Left ventricle myocardium inferior (tissue), 1 donor: ENCODE measurements around the gene KCTD18. TPM values are rescaled to one million over a fixed set of nuclear protein-coding genes. Genes with fewer than 3 reads are reported as not detected.

Source experiments
- DNase-seq: peaks from one replicate; pipeline ENCODE4 v3.0.0-alpha.2; 2020
- H3K27ac ChIP-seq: fragments of 200-600 bp; replicated peaks from 2 replicates; pipeline ENCODE4 v1.8.0; 2021
- H3K27me3 ChIP-seq: fragments of 200-600 bp; 2 replicates; pipeline ENCODE4 v1.8.0; 2021; ENCODE audit warnings: low read depth
- H3K36me3 ChIP-seq: fragments of 200-600 bp; 2 replicates; pipeline ENCODE4 v1.8.0; 2021
- H3K4me1 ChIP-seq: fragments of 200-600 bp; 2 replicates; pipeline ENCODE4 v1.8.0; 2021
- H3K4me3 ChIP-seq: fragments of 200-600 bp; 2 replicates; pipeline ENCODE4 v1.8.0; 2021; ENCODE audit warnings: mild to moderate bottlenecking, moderate library complexity
- H3K9me3 ChIP-seq: fragments of 200-600 bp; replicated peaks from 2 replicates; pipeline ENCODE4 v1.8.0; 2021
- intact Hi-C: fragments of 100-400 bp; cut with micrococcal nuclease; formaldehyde crosslinking; loops from one replicate; pipeline ENCODE4 v1.11.0; 2022
- total RNA-seq: library from RNA; stranded (reverse); fragmentation: NEBNext Ultra II Directional; extraction: Animal tissue kit (Norgen Biotek cat#: 25700); gene quantifications from one replicate; pipeline ENCODE4 v1.2.1, GENCODE V29; 2021
- TF ChIP-seq, protein P1 (sequence below): fragments of 200-600 bp; IDR thresholded peaks from 2 replicates; pipeline ENCODE4 v1.8.0; 2021; ENCODE audit warnings: antibody characterized with exemption, mild to moderate bottlenecking, borderline replicate concordance
- donor health status: DM: no; HTN: yes; CAD: no; lungs with severe emphysema.

KCTD18 gene
- total RNA-seq, 1 donor from 2014 or later = 9.4 TPM

- TF ChIP-seq, protein P1, sequence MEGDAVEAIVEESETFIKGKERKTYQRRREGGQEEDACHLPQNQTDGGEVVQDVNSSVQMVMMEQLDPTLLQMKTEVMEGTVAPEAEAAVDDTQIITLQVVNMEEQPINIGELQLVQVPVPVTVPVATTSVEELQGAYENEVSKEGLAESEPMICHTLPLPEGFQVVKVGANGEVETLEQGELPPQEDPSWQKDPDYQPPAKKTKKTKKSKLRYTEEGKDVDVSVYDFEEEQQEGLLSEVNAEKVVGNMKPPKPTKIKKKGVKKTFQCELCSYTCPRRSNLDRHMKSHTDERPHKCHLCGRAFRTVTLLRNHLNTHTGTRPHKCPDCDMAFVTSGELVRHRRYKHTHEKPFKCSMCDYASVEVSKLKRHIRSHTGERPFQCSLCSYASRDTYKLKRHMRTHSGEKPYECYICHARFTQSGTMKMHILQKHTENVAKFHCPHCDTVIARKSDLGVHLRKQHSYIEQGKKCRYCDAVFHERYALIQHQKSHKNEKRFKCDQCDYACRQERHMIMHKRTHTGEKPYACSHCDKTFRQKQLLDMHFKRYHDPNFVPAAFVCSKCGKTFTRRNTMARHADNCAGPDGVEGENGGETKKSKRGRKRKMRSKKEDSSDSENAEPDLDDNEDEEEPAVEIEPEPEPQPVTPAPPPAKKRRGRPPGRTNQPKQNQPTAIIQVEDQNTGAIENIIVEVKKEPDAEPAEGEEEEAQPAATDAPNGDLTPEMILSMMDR = no peak
- intact Hi-C loops = no loop called here
- peaks cover 38% of the 10 kb centered on the region for H3K36me3 ChIP-seq
- DNase-seq = no peak
- no peaks in the 10 kb centered on the region for H3K27me3 ChIP-seq
- no peaks in the 10 kb centered on the region for H3K9me3 ChIP-seq
- H3K27ac ChIP-seq = no peak overlapping the region
- H3K4me3 ChIP-seq = no peak overlapping the region
- H3K4me1 ChIP-seq = no peaks in the 10 kb centered on the region
These were observed 21.7 kb downstream of the KCTD18 start for GRCh38 chr2:200488169-200488568.

DNA sequence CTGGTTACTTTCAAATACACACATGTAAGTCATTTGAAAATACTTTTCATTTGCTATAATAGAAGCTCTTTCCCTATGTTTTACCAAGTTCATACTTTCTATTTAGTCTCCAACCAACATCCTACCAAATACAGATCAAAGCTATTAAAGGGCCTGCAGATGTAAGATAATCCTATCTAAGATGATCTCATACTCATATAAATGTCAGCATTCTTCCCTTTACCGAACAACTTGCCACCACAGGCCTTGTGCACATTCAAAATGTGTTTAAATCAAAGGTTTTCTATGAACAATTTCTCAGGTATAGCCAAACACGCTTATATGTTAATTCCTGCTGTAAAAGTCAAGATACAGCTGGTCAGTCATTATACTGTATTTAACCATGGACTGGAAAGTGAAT, 23.3 kb downstream of the KCTD18 start:
- H3K36me3 ChIP-seq = peaks cover 22% of the 10 kb centered on the region
- H3K9me3 ChIP-seq = no peaks in the 10 kb centered on the region
- no peaks in the 10 kb centered on the region for H3K4me1 ChIP-seq
- TF ChIP-seq, protein P1 = no peak
- no peaks in the 10 kb centered on the region for H3K27me3 ChIP-seq
- no peak overlapping the region for H3K4me3 ChIP-seq
- intact Hi-C loops = no loop called here
- no peak overlapping the region for H3K27ac ChIP-seq
- no peak for DNase-seq

DNA sequence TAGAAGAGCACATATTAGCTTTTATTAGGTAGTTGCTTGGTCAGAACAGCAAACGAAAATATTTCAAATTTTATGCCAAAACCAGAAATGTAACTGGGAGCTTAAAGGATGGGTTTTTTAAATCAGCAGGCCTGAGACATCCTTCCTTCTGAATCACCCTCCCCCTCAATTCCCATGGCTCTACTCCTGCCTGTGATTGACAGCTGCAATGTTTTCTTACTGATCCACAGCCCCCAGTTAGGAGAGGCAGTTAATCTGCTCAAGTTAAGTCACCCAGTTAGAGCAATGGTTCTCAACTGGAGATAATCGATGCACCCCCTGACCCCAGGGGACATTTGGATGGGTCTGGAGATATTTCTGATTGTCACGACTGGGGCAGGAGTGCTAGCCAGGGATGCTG, 24.9 kb downstream of the KCTD18 start:
- intact Hi-C loops = loop anchor here (5.0 kb wide), 1 partner anchor 503 kb away; no protein-coding TSS in a partner anchor
- peaks cover 8% of the 10 kb centered on the region for H3K36me3 ChIP-seq
- TF ChIP-seq, protein P1 = no peak
- H3K27ac ChIP-seq = no peak overlapping the region
- no peaks in the 10 kb centered on the region for H3K9me3 ChIP-seq
- H3K4me1 ChIP-seq = no peaks in the 10 kb centered on the region
- no peak overlapping the region for H3K4me3 ChIP-seq
- no peaks in the 10 kb centered on the region for H3K27me3 ChIP-seq
- no peak for DNase-seq

GRCh38 chr2:200483729-200484198, 26.1 kb downstream of the KCTD18 start:
- Histone ChIP-seq H3K27ac (no peak overlapping the region), H3K36me3 (peaks cover 14% of the 10 kb centered on the region), H3K27me3 (no peaks in the 10 kb centered on the region), H3K9me3 (no peaks in the 10 kb centered on the region), H3K4me1 (peaks cover 7% of the 10 kb centered on the region), H3K4me3 (no peak overlapping the region)
- intact Hi-C loops = loop anchor here (5.0 kb wide), 1 partner anchor 501 kb away; no protein-coding TSS in a partner anchor
- DNase-seq = no peak
- TF ChIP-seq, protein P1 = peak; percentile 46

DNA sequence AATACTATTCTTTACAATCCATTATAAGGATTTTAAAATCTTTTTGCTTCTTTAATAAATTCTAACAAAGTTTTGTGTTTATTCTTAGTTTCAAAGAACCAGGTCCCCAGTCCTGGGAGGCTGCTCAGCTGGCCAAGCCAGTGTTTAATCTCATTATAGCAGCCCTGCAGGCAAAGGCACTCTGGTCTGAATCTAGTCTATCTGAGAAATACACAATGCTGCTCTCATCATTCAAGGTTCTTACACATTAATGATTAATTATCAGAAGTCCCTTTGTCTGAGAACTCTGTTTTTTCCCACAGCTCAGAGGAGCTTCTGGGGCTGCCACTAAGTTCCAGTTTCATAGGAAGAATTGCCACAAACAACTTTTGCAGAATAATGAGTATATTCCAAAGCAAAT, 27.7 kb downstream of the KCTD18 start:
- Histone ChIP-seq H3K4me3 (no peak overlapping the region), H3K36me3 (peaks cover 28% of the 10 kb centered on the region), H3K9me3 (no peaks in the 10 kb centered on the region), H3K27ac (no peak overlapping the region), H3K4me1 (peaks cover 16% of the 10 kb centered on the region), H3K27me3 (no peaks in the 10 kb centered on the region)
- TF ChIP-seq, protein P1 = no peak
- intact Hi-C loops = loop anchor here (5.0 kb wide), 1 partner anchor 500 kb away; no protein-coding TSS in a partner anchor
- no peak for DNase-seq
